ENCODE measurements around the gene TMEM106B. TPM values are rescaled to one million over a fixed set of nuclear protein-coding genes. Genes with fewer than 3 reads are reported as not detected.
A peak's percentile ranks its signal among the peaks of the same experiment; 100 is the strongest.

TMEM106B gene
- total RNA-seq, 2 donors from 2014 or later, result 37.8 to 52.3 TPM

DNA sequence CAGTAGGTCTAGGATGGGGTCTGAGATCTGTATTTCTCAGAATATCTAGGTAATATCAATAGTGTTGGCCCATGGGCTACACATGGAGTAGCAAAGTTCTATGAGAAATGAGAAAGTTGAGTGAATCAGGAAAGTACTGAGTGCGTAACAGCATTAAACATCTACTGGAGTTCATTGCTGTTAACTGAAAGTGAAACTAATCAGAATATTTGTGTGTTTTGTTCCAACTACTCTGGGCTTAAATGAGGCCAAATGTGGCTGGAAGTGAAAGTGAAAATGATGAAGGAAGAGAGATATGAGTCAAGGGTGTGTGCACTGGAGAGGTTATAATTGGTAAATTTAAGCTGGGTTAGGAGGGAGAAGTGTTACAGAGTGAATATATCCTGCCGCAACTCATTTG is 46.5 kb downstream of the TMEM106B start:
- H3K27ac ChIP-seq, result peak overlapping the region; percentile 16
- no peaks in the 10 kb centered on the region for H3K9me3 ChIP-seq
- no peaks in the 10 kb centered on the region for H3K27me3 ChIP-seq
- H3K36me3 ChIP-seq, result no peaks in the 10 kb centered on the region
- H3K4me1 ChIP-seq, result no peaks in the 10 kb centered on the region
- H3K9ac ChIP-seq (ENCODE audit: low read depth in 2 of 2, low read length in 2 of 2), result no peak overlapping the region
- intact Hi-C loops (cut with DNase I), result no loop called here
- no peak overlapping the region for H3K4me3 ChIP-seq
- TF ChIP-seq, protein P1, sequence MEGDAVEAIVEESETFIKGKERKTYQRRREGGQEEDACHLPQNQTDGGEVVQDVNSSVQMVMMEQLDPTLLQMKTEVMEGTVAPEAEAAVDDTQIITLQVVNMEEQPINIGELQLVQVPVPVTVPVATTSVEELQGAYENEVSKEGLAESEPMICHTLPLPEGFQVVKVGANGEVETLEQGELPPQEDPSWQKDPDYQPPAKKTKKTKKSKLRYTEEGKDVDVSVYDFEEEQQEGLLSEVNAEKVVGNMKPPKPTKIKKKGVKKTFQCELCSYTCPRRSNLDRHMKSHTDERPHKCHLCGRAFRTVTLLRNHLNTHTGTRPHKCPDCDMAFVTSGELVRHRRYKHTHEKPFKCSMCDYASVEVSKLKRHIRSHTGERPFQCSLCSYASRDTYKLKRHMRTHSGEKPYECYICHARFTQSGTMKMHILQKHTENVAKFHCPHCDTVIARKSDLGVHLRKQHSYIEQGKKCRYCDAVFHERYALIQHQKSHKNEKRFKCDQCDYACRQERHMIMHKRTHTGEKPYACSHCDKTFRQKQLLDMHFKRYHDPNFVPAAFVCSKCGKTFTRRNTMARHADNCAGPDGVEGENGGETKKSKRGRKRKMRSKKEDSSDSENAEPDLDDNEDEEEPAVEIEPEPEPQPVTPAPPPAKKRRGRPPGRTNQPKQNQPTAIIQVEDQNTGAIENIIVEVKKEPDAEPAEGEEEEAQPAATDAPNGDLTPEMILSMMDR (IDR thresholded peaks at IDR 0.05), result no peak
- DNase-seq, result no peak

DNA sequence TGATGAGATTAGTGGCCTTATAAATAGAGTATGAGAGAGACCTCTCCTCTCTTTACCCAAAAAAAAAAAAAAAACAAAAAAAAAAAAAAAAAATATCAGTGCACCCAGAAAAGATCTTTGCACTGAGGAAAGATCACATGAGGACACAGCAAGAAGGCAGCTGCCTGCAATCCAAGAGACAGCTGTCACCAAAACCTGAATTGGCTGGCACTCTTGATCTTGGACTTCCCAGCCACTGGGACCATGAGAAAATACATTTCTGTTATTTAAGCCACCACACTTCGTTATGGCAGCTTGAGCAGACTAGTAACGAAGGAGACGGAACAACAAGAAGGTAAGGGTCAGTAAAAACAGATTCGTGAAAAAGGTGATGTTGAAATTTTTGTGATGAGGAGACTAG is 47.0 kb downstream of the TMEM106B start:
- TF ChIP-seq, protein P1 (IDR thresholded peaks at IDR 0.05), result no peak
- intact Hi-C loops (cut with DNase I), result no loop called here
- Histone ChIP-seq H3K36me3 (no peaks in the 10 kb centered on the region), H3K9ac (ENCODE audit: low read depth in 2 of 2, low read length in 2 of 2) (no peak overlapping the region), H3K4me1 (no peaks in the 10 kb centered on the region), H3K27ac (no peak overlapping the region), H3K9me3 (no peaks in the 10 kb centered on the region), H3K4me3 (no peak overlapping the region), H3K27me3 (no peaks in the 10 kb centered on the region)
- DNase-seq, result no peak

DNA sequence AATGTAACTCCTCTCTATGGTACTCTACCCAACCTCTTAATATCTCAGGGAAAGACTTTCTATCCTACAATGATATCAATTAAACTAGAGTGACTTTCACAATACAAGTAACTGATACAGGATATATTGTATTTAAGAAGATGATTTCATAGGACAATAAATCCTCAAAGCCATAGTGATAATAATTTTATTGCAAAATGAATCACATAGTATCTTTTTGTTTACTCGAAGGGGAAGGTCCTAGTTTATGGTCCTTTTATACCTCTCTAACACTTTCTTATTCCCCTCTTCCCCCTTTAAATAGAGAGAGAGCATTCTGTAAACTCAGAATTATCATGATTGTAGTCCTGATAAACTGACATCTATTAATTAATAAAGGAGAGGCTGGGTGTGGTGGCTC is 56.4 kb downstream of the TMEM106B start:
- Histone ChIP-seq H3K9me3 (no peaks in the 10 kb centered on the region), H3K27me3 (no peaks in the 10 kb centered on the region), H3K4me1 (no peaks in the 10 kb centered on the region), H3K4me3 (no peak overlapping the region), H3K27ac (no peak overlapping the region), H3K9ac (ENCODE audit: low read depth in 2 of 2, low read length in 2 of 2) (no peak overlapping the region), H3K36me3 (no peaks in the 10 kb centered on the region)
- TF ChIP-seq, protein P1 (IDR thresholded peaks at IDR 0.05), result no peak
- no peak for DNase-seq
- intact Hi-C loops (cut with DNase I), result no loop called here

DNA sequence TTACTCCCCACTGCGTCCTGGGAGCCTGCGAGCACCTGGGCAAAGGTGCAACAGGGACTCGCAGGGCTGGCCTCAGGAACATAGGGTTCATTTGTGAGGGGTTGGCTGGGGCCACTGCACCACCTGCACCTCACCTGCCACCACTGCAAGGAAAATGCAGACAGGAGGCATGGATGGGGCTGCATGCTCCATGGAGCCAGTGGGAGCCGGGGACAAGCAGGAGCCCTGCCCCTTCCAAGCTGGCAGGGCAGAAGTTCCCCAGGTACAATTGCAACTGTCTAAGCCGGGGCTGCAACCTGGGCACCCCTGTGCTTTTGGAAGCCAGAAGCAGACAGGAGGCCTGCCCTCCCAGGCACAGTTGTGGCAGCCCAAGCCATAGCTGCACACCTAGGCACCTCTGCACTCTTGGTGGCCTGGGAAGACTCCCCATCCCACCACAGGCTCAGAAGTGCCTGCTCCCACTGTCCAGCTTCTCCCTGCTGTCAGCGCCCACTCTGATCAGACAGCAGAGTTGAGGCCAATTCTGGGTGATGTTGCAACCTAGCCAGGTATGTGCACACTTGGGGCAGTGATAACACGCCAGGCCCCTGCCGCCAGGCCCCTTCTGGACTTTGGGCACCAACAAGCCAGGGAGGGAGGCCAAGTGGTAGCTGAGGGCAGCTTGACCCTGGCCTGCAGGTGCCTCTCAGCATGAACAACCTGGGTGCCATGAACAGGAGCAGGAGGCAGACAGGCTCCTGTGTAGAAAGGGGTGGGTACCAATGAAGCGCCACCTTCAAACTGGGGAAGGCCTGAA is 58.2 kb downstream of the TMEM106B start:
- H3K27me3 ChIP-seq, result no peaks in the 10 kb centered on the region
- H3K9me3 ChIP-seq, result no peaks in the 10 kb centered on the region
- H3K4me1 ChIP-seq, result no peaks in the 10 kb centered on the region
- H3K36me3 ChIP-seq, result no peaks in the 10 kb centered on the region
- TF ChIP-seq, protein P1 (IDR thresholded peaks at IDR 0.05), result no peak
- no peak overlapping the region for H3K4me3 ChIP-seq
- no peak overlapping the region for H3K27ac ChIP-seq
- H3K9ac ChIP-seq (ENCODE audit: low read depth in 2 of 2, low read length in 2 of 2), result no peak overlapping the region
- no peak for DNase-seq
- intact Hi-C loops (cut with DNase I), result no loop called here

DNA sequence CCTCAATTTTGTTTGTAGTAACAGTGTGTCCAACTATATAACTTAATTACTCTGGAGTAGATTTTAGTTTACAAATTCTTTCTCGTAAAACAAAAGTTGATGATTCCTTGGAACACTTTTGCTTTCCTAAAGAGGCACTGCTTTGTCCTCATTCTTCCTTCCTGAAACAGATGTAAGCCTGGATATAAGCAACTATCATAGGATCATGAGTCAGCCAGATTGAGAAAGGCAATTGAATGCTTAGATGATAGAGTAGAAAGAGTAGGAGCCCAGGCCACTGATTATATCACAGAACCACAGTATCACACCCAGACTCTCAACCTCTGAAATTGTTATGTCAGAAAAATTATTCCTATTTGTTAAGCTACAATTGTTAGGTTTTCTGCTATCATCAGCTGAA is 69.9 kb downstream of the TMEM106B start:
- no peak for DNase-seq
- intact Hi-C loops (cut with DNase I), result no loop called here
- H3K27ac ChIP-seq, result no peak overlapping the region
- no peaks in the 10 kb centered on the region for H3K9me3 ChIP-seq
- H3K36me3 ChIP-seq, result no peaks in the 10 kb centered on the region
- no peak overlapping the region for H3K9ac ChIP-seq (ENCODE audit: low read depth in 2 of 2, low read length in 2 of 2)
- no peaks in the 10 kb centered on the region for H3K27me3 ChIP-seq
- H3K4me1 ChIP-seq, result no peaks in the 10 kb centered on the region
- no peak overlapping the region for H3K4me3 ChIP-seq
- TF ChIP-seq, protein P1 (IDR thresholded peaks at IDR 0.05), result no peak
